ENCODE results near the gene BMP10.

BMP10 gene

GRCh38 chr2:68889500-68889899 is 18.3 kb upstream of the BMP10 start:
- no peak overlapping the region for H3K27ac ChIP-seq
- no peak for TF ChIP-seq ZFX (IDR thresholded peaks at IDR 0.05; ENCODE audit: borderline replicate concordance)
- TF ChIP-seq, protein P1, sequence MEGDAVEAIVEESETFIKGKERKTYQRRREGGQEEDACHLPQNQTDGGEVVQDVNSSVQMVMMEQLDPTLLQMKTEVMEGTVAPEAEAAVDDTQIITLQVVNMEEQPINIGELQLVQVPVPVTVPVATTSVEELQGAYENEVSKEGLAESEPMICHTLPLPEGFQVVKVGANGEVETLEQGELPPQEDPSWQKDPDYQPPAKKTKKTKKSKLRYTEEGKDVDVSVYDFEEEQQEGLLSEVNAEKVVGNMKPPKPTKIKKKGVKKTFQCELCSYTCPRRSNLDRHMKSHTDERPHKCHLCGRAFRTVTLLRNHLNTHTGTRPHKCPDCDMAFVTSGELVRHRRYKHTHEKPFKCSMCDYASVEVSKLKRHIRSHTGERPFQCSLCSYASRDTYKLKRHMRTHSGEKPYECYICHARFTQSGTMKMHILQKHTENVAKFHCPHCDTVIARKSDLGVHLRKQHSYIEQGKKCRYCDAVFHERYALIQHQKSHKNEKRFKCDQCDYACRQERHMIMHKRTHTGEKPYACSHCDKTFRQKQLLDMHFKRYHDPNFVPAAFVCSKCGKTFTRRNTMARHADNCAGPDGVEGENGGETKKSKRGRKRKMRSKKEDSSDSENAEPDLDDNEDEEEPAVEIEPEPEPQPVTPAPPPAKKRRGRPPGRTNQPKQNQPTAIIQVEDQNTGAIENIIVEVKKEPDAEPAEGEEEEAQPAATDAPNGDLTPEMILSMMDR (IDR thresholded peaks at IDR 0.05), result no peak

DNA sequence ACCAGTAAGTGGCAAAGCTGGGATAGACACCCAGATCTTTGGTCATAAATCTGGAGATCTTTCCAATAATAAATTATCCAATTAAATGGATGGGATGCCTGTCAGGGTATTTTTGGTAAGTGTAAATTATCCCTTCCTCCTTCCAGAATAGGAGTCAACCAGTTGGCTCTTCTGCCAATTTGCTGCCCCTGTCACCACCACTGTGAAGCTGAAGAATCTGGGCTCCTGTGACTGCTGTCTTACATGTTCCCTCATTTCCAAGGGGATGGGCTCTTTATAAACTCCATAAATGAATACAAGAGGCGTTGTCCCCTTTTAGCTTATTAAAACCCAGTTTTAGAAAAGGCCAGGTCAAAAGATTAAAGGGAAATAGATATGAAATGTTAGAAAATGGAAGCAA is 17.8 kb upstream of the BMP10 start:
- TF ChIP-seq ZFX (IDR thresholded peaks at IDR 0.05; ENCODE audit: borderline replicate concordance), result no peak
- TF ChIP-seq, protein P1 (IDR thresholded peaks at IDR 0.05), result no peak
- H3K27ac ChIP-seq, result no peak overlapping the region

DNA sequence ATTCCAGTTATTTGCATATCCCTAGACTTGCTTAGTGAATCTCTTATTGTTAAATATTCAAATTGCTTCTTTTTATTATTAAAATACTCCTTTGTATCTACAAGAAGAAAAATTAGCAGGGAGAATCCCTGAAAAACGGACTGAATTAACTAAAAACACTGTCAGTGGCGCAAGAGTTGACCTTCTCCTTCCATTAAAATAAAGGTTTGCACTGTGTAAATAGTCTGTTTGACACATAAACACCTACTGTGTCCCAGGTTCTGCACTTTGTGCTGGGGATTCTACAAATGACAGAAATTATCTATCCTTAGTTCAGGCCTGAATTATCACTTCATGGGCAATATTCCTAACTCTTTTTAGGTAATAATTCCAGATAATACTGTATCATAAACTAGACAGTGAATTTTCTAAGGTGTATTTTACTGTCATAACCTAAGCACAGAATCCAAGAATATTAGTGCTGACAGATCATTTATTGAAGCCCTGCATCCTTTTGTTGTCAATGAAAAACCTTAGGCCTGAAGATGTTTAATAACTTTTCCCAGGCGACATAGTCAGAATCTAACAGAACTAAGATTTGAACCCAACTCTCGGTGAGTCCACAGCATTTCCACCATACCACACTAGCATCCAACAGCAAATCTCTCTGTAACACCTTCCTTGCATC is 17.0 kb upstream of the BMP10 start:
- TF ChIP-seq, protein P1 (IDR thresholded peaks at IDR 0.05), result no peak
- H3K27ac ChIP-seq, result no peak overlapping the region

DNA sequence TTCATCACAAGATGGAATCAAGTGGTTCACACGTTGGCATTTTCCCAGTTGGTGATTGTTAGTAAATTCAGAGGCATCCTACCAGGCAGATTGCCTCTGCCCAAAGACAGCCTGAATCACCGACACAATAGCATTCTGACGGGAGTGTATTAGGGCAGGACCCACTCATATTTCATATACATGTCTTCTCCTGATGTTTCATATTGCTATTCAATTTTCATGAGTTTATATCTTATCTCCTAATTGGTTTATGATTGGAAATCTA is 14.5 kb upstream of the BMP10 start:
- TF ChIP-seq, protein P1 (IDR thresholded peaks at IDR 0.05), result no peak
- TF ChIP-seq ZFX (IDR thresholded peaks at IDR 0.05; ENCODE audit: borderline replicate concordance), result no peak
- no peak overlapping the region for H3K27ac ChIP-seq

DNA sequence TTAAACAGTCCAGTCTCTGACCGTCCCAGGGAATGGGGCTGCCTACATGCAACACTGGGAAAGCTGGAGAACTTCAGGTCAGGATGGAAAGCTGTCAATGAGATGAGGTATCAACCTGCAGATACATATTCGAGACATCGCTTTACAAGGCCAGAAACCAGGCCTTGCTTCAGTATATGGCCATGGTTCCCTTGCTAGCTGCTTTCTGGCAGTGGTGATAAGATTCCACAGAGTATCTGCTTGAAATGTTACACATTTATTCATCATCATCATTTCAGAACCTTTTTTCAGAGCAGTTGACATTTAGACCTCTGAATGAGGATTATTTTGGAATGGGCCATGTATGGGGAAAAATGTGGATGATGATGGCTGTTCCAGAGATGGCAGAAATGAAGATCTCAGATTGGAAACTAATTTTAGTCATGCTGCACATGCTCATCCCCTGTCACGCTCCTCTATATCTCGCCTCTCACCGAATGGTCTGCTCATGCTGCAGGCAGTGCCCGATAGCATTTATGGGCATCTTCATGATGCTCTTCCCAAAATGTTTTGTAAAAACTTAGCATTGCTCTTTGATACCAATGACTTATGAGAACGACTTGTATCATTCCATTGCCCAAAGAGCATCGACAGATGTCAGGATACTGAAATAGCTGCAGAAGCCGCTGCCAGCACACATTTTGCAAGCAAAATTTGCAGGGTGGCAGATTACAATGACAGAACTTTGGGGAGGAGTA is 14.0 kb upstream of the BMP10 start:
- H3K27ac ChIP-seq, result no peak overlapping the region
- TF ChIP-seq, protein P1 (IDR thresholded peaks at IDR 0.05), result no peak

GRCh38 chr2:68880213-68880612 is 9.0 kb upstream of the BMP10 start:
- TF ChIP-seq, protein P1 (IDR thresholded peaks at IDR 0.05), result no peak
- no peak for TF ChIP-seq ZFX (IDR thresholded peaks at IDR 0.05; ENCODE audit: borderline replicate concordance)
- H3K27ac ChIP-seq, result no peak overlapping the region

DNA sequence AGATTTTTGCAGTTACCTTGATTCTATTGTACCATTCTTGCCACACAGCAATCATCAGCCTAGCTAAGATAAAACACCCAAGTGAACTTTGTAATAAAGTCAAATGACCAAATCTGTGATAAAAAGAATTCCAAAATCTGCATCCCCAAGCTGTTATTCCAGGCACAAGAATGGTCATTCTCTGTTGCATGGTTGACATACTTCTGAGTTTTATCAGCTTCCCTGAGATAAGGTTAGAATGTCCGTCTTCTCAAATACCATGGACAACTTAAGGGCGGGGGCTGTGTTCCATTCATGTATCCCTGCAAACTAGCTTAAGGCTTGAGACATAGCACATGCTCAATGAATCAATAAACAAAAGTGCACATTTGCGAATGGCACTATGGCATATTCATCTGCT is 8.1 kb upstream of the BMP10 start:
- no peak overlapping the region for H3K27ac ChIP-seq
- TF ChIP-seq, protein P1 (IDR thresholded peaks at IDR 0.05), result no peak
- no peak for TF ChIP-seq ZFX (IDR thresholded peaks at IDR 0.05; ENCODE audit: borderline replicate concordance)

Data from 22Rv1 (cell line).